SK-N-SH (cell line): ENCODE measurements around the gene RNF149. TPM values are rescaled to one million over a fixed set of nuclear protein-coding genes. Genes with fewer than 3 reads are reported as not detected.

Experiments used
- CTCF ChIA-PET: fragments of 300-600, 350-600 bp; formaldehyde crosslinking; extraction: SDS; loops from one replicate; lab custom pipeline; 2021; lab: Yijun Ruan, JAX
- POLR2A ChIA-PET: fragments of 350-600 bp; sonication (Branson Sonifier 250); formaldehyde crosslinking; extraction: SDS; loops from one replicate; lab custom pipeline; 2020; ENCODE audit warnings: antibody characterized with exemption, inconsistent platforms; lab: Yijun Ruan, JAX
- DNase-seq: peaks from one replicate; pipeline ENCODE4 v3.0.0; 2012
- H2AFZ ChIP-seq: fragments of 200-600 bp; sonication (generic); 2 replicates; pipeline ENCODE4 v1.8.1; 2016; ENCODE audit warnings: antibody characterized with exemption, mild to moderate bottlenecking, low read depth
- H3F3A ChIP-seq: fragments of 200-600 bp; sonication (generic); replicated peaks from 2 replicates; pipeline ENCODE3; 2016; ENCODE audit warnings: antibody characterized with exemption, mild to moderate bottlenecking; ENCODE audit not compliant: insufficient read depth
- H3K27ac ChIP-seq, 2 experiments: fragments of 200-500 bp in 1 of 2; fragments of 200-600 bp in 1 of 2; sonication (Bioruptor generic) in 1 of 2; sonication (generic), shearing (Covaris generic) in 1 of 2; 2 replicates each; pipeline versions ENCODE4 v1.5.1 to v1.6.1; 2014 to 2016; ENCODE audit warnings: low read depth in 2 of 2, inconsistent platforms in 1 of 2, low read length in 1 of 2, mild to moderate bottlenecking in 1 of 2, mixed read lengths in 1 of 2
- H3K27me3 ChIP-seq: fragments of 200-600 bp; sonication (generic), shearing (Covaris generic); 2 replicates; pipeline ENCODE4 v1.6.1; 2016; ENCODE audit warnings: mixed run types; ENCODE audit not compliant: insufficient read depth
- H3K36me3 ChIP-seq, 2 experiments: fragments of 200-500 bp in 1 of 2; fragments of 200-600 bp in 1 of 2; sonication (Bioruptor generic) in 1 of 2; sonication (generic) in 1 of 2; replicated peaks in 1 of 2; 2 replicates each; pipeline versions ENCODE3 to v1.5.1; 2014 to 2016; ENCODE audit warnings: low read length in 1 of 2, mild to moderate bottlenecking in 1 of 2; ENCODE audit not compliant: insufficient read depth in 2 of 2, control insufficient read depth in 1 of 2
- H3K4me1 ChIP-seq, 2 experiments: fragments of 200-500 bp in 1 of 2; fragments of 200-600 bp in 1 of 2; sonication (Bioruptor generic) in 1 of 2; sonication (generic), shearing (Covaris generic) in 1 of 2; 2 replicates each; pipeline versions ENCODE4 v1.5.1 to v1.6.1; 2014 to 2016; ENCODE audit warnings: low read depth in 1 of 2, low read length in 1 of 2, mixed run types in 1 of 2; ENCODE audit not compliant: insufficient read depth in 2 of 2, control insufficient read depth in 1 of 2
- H3K4me2 ChIP-seq: fragments of 200-600 bp; sonication (generic), shearing (Covaris generic); 2 replicates; pipeline ENCODE4 v1.6.1; 2017; ENCODE audit warnings: mixed run types
- H3K4me3 ChIP-seq, 2 experiments: fragments of 200-500 bp in 1 of 2; fragments of 200-600 bp in 1 of 2; sonication (Bioruptor generic) in 1 of 2; sonication (generic), shearing (Covaris generic) in 1 of 2; 2 replicates each; pipeline versions ENCODE4 v1.5.1 to v1.8.1; 2014 to 2016; ENCODE audit warnings: low read depth in 2 of 2, inconsistent platforms in 1 of 2, low read length in 1 of 2, mild to moderate bottlenecking in 1 of 2, mixed read lengths in 1 of 2, moderate library complexity in 1 of 2
- H3K79me2 ChIP-seq: fragments of 200-600 bp; sonication (generic); 2 replicates; pipeline ENCODE4 v1.8.1; 2017; ENCODE audit warnings: mild to moderate bottlenecking; ENCODE audit not compliant: insufficient read depth
- H3K9ac ChIP-seq: fragments of 200-600 bp; sonication (generic); 2 replicates; pipeline ENCODE4 v1.6.1; 2017; ENCODE audit warnings: mixed run types
- H3K9me2 ChIP-seq: fragments of 200-600 bp; sonication (generic); 2 replicates; pipeline ENCODE4 v1.6.1; 2017; ENCODE audit warnings: mixed run types
- H3K9me3 ChIP-seq: fragments of 200-600 bp; sonication (generic); 2 replicates; pipeline ENCODE4 v1.6.1; 2017; ENCODE audit warnings: mixed run types, mild to moderate bottlenecking, moderate library complexity
- H4K20me1 ChIP-seq: fragments of 200-600 bp; sonication (generic); 2 replicates; pipeline ENCODE4 v1.6.1; 2017; ENCODE audit warnings: mild to moderate bottlenecking, mixed run types; ENCODE audit not compliant: insufficient read depth
- EZH2phosphoT487 ChIP-seq: fragments of 200-600 bp; sonication (generic); IDR thresholded peaks from 2 replicates; pipeline ENCODE4 v1.6.1; 2017; ENCODE audit warnings: low read depth, mixed run types, mild to moderate bottlenecking, antibody characterized with exemption, moderate library complexity, borderline replicate concordance
- FOSL2 ChIP-seq: IDR thresholded peaks from 2 replicates; pipeline ENCODE4 v1.4.0; 2012; ENCODE audit warnings: low read depth, mild to moderate bottlenecking, moderate library complexity, borderline replicate concordance
- GABPA ChIP-seq: IDR thresholded peaks from 2 replicates; pipeline ENCODE4 v1.4.0; 2012; ENCODE audit warnings: low read depth, mild to moderate bottlenecking
- IRF3 ChIP-seq: fragments of 150-350 bp; IDR thresholded peaks from 2 replicates; pipeline ENCODE4 v1.6.1; 2016; ENCODE audit warnings: mild to moderate bottlenecking, low read depth, low read length
- MAX ChIP-seq: IDR thresholded peaks from 2 replicates; pipeline ENCODE4 v1.4.0; 2012; ENCODE audit warnings: low read depth
- NFIC ChIP-seq: IDR thresholded peaks from 2 replicates; pipeline ENCODE4 v1.4.0; 2012; ENCODE audit warnings: borderline replicate concordance
- NRF1 ChIP-seq: IDR thresholded peaks from 2 replicates; pipeline ENCODE4 v1.6.1; 2012; ENCODE audit warnings: low read depth, mild to moderate bottlenecking, low read length
- POLR2AphosphoS5 ChIP-seq: IDR thresholded peaks from 2 replicates; pipeline ENCODE4 v1.6.1; 2012; ENCODE audit warnings: low read depth, low read length
- RCOR1 ChIP-seq: fragments of 150-350 bp; IDR thresholded peaks from 2 replicates; pipeline ENCODE4 v1.6.1; 2017; ENCODE audit warnings: antibody characterized with exemption, low read length
- SIN3A ChIP-seq: IDR thresholded peaks from 2 replicates; pipeline ENCODE4 v1.6.1; 2012; ENCODE audit warnings: low read depth, mild to moderate bottlenecking, low read length, moderate library complexity, borderline replicate concordance
- TCF12 ChIP-seq: IDR thresholded peaks from 2 replicates; pipeline ENCODE4 v1.4.0; 2012
- TEAD4 ChIP-seq: IDR thresholded peaks from 2 replicates; pipeline ENCODE4 v1.4.0; 2012; ENCODE audit warnings: mild to moderate bottlenecking, borderline replicate concordance; ENCODE audit not compliant: insufficient read depth
- WGBS: methylation state at CpG from one replicate; pipeline ENCODE4 v1.1.6; 2017; ENCODE audit warnings: low lambda C conversion rate; 5-methylcytosine and 5-hydroxymethylcytosine counted together
- polyA plus RNA-seq, 3 experiments: library from polyadenylated mRNA; depleted of rRNA; stranded (reverse); fragments of >200 nt; gene quantifications; 2 replicates each; pipeline ENCODE4 v1.2.3, GENCODE V29; 2012
- TF ChIP-seq, protein P1 (sequence below): fragments of 200-600 bp; sonication (generic); IDR thresholded peaks from 2 replicates; pipeline ENCODE4 v1.6.1; 2017; ENCODE audit warnings: antibody characterized with exemption, mild to moderate bottlenecking, moderate library complexity

RNF149 gene
- polyA plus RNA-seq, 1 of the 3 experiments (the other 2 are of a cell fraction) = 15.3 TPM

GRCh38 chr2:101265893-101266499, 42.5 kb downstream of the RNF149 start (continued):
- TF ChIP-seq IRF3 = no peak
- TF ChIP-seq GABPA = no peak
- no peak for TF ChIP-seq POLR2AphosphoS5
- TF ChIP-seq NRF1 = no peak
- TF ChIP-seq TCF12 = no peak
- no peak for TF ChIP-seq FOSL2
- no peak for TF ChIP-seq EZH2phosphoT487

GRCh38 chr2:101264360-101264939, 44.1 kb downstream of the RNF149 start:
- no peaks in the 10 kb centered on the region for H3K4me1 ChIP-seq
- no peak overlapping the region for H3K9ac ChIP-seq
- H3K27me3 ChIP-seq = no peaks in the 10 kb centered on the region
- ChIA-PET POLR2A (interaction anchor here (0.8 kb wide), 1 partner anchor 846 kb away, joined by 4 read pairs; no protein-coding TSS in a partner anchor), CTCF (no interaction called here)
- peaks cover 31% of the 10 kb centered on the region for H3K79me2 ChIP-seq
- H2AFZ ChIP-seq = no peak overlapping the region
- peaks cover under 1% of the 10 kb centered on the region for H3F3A ChIP-seq
- no peak overlapping the region for H3K4me3 ChIP-seq
- no peak overlapping the region for H3K4me2 ChIP-seq
- DNase-seq = no peak
- no peaks in the 10 kb centered on the region for H3K9me3 ChIP-seq
- H3K9me2 ChIP-seq = no peaks in the 10 kb centered on the region
- H4K20me1 ChIP-seq = no peaks in the 10 kb centered on the region
- H3K36me3 ChIP-seq = peaks cover 53 to 60% of the 10 kb centered on the region in 2 experiments
- TF ChIP-seq, protein P1, sequence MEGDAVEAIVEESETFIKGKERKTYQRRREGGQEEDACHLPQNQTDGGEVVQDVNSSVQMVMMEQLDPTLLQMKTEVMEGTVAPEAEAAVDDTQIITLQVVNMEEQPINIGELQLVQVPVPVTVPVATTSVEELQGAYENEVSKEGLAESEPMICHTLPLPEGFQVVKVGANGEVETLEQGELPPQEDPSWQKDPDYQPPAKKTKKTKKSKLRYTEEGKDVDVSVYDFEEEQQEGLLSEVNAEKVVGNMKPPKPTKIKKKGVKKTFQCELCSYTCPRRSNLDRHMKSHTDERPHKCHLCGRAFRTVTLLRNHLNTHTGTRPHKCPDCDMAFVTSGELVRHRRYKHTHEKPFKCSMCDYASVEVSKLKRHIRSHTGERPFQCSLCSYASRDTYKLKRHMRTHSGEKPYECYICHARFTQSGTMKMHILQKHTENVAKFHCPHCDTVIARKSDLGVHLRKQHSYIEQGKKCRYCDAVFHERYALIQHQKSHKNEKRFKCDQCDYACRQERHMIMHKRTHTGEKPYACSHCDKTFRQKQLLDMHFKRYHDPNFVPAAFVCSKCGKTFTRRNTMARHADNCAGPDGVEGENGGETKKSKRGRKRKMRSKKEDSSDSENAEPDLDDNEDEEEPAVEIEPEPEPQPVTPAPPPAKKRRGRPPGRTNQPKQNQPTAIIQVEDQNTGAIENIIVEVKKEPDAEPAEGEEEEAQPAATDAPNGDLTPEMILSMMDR = no peak
- TF ChIP-seq TEAD4 = no peak
- WGBS = 95% methylated on average over 13 of the region's 13 CpGs
- no peak overlapping the region for H3K27ac ChIP-seq

GRCh38 chr2:101263377-101263800, 45.1 kb downstream of the RNF149 start:
- H3K9ac ChIP-seq = no peak overlapping the region
- H4K20me1 ChIP-seq = no peaks in the 10 kb centered on the region
- H3K79me2 ChIP-seq = peaks cover 40% of the 10 kb centered on the region
- H3K4me1 ChIP-seq = no peaks in the 10 kb centered on the region
- DNase-seq = no peak
- ChIA-PET POLR2A (no interaction called here), CTCF (no interaction called here)
- no peaks in the 10 kb centered on the region for H3K27me3 ChIP-seq
- H3K9me3 ChIP-seq = no peaks in the 10 kb centered on the region
- peaks cover 52 to 53% of the 10 kb centered on the region in 2 experiments for H3K36me3 ChIP-seq
- no peaks in the 10 kb centered on the region for H3F3A ChIP-seq
- TF ChIP-seq SIN3A (no peak), MAX (no peak), RCOR1 (no peak), NFIC (no peak)
- H3K9me2 ChIP-seq = no peaks in the 10 kb centered on the region
- 95% methylated on average over 1 of the region's 1 CpG for WGBS
- H3K4me3 ChIP-seq = no peak overlapping the region
- no peak overlapping the region for H2AFZ ChIP-seq
- no peak overlapping the region for H3K27ac ChIP-seq
- no peak overlapping the region for H3K4me2 ChIP-seq
